ENCODE results near the gene RIPK1. TPM values are rescaled to one million over a fixed set of nuclear protein-coding genes. Genes with fewer than 3 reads are reported as not detected.
"Not testable (repeated sequence)": the region's sequence is repeated elsewhere in the genome, so short reads cannot be mapped to it uniquely, and the experiment has no call there.

Gene RIPK1
- total RNA-seq, 1 donor from 2014 or later: 14.7 TPM

DNA sequence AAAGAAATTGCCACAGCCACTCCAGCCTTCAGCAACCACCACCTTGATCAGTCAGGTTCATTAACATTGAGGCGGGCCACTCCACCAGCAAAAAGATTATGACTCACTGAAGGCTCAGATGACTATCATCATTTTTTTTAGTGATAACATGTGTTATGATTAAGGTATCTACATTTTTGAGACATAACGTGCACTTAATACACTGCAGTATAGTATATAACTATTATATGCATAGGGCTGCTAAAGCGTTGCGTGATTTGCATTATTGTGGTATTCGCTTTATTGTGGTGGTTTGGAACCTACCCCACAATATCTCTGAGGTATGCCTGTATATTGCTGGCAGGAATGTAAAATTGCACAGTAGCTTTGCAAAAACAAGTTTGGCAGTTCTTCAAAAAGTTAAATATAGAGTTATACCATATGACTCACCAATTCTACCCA lies 6.8 kb upstream of the RIPK1 start:
- Mint-ChIP-seq H3K9me3 (no peaks in the 10 kb centered on the region), H3K36me3 (no peaks in the 10 kb centered on the region), H3K27me3 (peaks cover 26% of the 10 kb centered on the region), H3K4me1 (ENCODE audit: unreplicated experiment) (peaks cover 7% of the 10 kb centered on the region), H3K27ac (no peak overlapping the region), H3K4me3 (no peak overlapping the region)
- TF ChIP-seq, protein P1, sequence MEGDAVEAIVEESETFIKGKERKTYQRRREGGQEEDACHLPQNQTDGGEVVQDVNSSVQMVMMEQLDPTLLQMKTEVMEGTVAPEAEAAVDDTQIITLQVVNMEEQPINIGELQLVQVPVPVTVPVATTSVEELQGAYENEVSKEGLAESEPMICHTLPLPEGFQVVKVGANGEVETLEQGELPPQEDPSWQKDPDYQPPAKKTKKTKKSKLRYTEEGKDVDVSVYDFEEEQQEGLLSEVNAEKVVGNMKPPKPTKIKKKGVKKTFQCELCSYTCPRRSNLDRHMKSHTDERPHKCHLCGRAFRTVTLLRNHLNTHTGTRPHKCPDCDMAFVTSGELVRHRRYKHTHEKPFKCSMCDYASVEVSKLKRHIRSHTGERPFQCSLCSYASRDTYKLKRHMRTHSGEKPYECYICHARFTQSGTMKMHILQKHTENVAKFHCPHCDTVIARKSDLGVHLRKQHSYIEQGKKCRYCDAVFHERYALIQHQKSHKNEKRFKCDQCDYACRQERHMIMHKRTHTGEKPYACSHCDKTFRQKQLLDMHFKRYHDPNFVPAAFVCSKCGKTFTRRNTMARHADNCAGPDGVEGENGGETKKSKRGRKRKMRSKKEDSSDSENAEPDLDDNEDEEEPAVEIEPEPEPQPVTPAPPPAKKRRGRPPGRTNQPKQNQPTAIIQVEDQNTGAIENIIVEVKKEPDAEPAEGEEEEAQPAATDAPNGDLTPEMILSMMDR (conservative IDR thresholded peaks at IDR 0.05): no peak
- no peak for DNase-seq (ENCODE audit: extremely low spot score, unreplicated experiment)

DNA sequence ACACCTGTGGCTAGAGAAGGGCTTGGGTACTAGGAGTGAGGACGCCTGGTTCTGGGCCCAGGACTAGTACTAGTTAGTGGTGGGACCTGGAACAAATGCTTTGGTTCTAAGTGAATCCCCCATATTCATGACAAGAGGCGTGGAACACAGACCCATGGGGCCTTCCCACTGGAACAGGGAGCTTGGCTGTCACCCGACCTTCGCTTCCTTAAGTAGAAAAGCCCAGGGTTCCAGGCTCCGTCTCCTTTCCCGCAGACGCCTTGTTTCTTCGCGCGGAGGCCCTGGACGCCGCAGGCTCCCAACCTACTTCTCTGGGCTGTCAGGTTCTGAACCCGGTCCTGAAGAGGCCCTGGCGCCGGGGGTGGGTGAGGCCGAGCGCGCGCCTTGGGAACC lies 5.0 kb upstream of the RIPK1 start:
- H3K9me3 Mint-ChIP-seq; H3K4me1 Mint-ChIP-seq (ENCODE audit: unreplicated experiment); H3K36me3 Mint-ChIP-seq; H3K27ac Mint-ChIP-seq; DNase-seq (ENCODE audit: extremely low spot score, unreplicated experiment): not testable (repeated sequence)
- Mint-ChIP-seq H3K27me3 (peaks cover 18% of the 10 kb centered on the region), H3K4me3 (peak overlapping the region; percentile 80)

DNA sequence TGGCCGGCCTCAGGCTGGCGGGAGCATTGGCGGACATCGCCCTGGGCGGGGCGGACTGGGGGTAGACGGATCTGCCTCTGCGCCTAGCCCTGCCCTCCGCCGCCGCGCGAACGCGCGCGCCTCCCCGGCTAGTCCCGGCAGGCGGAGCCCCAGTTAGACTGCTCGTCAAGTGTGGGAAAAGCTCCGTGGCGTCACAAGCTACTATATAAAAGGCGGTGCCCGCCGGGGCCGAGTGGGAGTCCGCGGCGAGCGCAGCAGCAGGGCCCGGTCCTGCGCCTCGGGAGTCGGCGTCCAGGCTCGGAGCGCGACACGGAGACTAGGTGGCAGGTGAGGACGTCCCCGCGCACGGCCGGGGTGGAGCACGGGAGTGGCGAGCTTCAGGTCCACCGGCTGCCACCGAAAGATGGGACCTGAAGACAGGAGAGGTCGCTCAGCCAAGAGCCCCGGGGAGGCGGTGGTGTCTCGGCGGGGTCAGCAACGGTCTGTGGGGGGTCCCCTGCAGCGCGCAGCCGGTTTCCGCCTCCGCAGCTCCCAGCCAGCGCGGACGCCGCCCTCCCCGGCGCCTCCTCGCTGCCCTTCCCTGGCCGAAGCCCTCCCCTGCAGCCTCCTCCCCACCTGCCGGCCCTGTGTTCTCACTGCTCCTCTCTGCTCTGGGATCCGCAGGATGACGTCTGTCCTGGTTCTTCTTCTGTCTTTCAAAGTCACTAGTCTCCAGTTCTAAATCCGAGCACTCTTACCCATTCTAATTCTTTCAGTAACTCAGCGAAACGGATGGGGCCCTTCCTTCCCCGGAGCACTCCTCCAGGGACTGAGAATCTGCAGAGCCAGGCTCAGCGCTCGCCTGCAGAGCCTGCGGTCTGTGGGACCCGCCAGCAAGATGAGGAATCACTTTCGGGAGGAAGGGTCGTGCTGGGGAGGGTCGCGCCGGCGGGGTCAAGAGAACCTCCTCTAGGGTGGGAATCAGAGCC lies 4.3 kb upstream of the RIPK1 start:
- Mint-ChIP-seq H3K27me3 (peaks cover 11% of the 10 kb centered on the region), H3K9me3 (no peaks in the 10 kb centered on the region), H3K36me3 (no peaks in the 10 kb centered on the region), H3K27ac (peak overlapping the region; percentile 88), H3K4me1 (ENCODE audit: unreplicated experiment) (peaks cover 10% of the 10 kb centered on the region), H3K4me3 (peak overlapping the region; percentile 95)
- DNase-seq (ENCODE audit: extremely low spot score, unreplicated experiment): peak; percentile 89
- TF ChIP-seq, protein P1 (conservative IDR thresholded peaks at IDR 0.05): peak; percentile 21

DNA sequence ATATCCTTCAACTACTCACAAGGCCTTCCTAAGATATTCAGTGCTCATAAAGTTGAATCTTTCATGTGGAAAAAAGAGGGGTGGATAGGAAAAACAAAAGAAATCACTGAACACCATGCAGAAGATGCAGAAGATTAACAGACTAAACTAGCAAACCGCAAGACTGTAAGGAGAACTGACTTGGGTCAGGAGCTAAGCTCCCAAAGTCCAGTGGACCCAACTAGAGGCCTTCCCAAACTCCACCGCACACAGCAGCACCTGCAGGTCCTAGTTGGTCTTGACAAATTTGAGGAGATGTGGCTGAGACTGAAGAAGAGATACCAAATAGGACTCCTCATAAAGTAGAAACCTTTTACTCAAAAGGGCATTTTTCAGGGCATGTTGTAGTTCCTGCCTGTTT lies 3.3 kb downstream of the RIPK1 start:
- H3K4me1 Mint-ChIP-seq (ENCODE audit: unreplicated experiment): peaks cover 7% of the 10 kb centered on the region
- TF ChIP-seq, protein P1 (conservative IDR thresholded peaks at IDR 0.05): no peak
- H3K27me3 Mint-ChIP-seq: no peaks in the 10 kb centered on the region
- no peak overlapping the region for H3K4me3 Mint-ChIP-seq
- no peaks in the 10 kb centered on the region for H3K9me3 Mint-ChIP-seq
- DNase-seq (ENCODE audit: extremely low spot score, unreplicated experiment): no peak
- peaks cover 9% of the 10 kb centered on the region for H3K36me3 Mint-ChIP-seq
- no peak overlapping the region for H3K27ac Mint-ChIP-seq

DNA sequence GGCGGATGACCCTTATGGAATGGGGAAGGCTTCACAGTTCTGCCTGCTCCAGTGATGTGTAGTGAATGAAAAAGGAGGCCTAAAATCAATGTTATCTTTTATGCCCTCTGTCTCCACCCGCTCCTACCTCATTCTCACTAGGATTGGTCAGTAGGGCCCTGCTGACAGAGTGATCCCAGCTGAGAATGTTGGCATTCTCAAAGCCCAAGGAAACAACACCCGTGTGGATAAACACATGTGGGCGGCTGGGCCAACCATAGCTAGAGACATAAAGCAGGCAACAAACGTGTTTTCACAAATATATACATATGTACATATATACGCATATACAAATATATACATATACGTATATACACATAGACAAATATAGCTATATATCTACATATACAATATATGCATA lies 4.5 kb downstream of the RIPK1 start:
- Mint-ChIP-seq H3K27me3 (no peaks in the 10 kb centered on the region), H3K27ac (no peak overlapping the region), H3K9me3 (no peaks in the 10 kb centered on the region), H3K4me1 (ENCODE audit: unreplicated experiment) (peaks cover 7% of the 10 kb centered on the region), H3K36me3 (peaks cover 20% of the 10 kb centered on the region), H3K4me3 (no peak overlapping the region)
- TF ChIP-seq, protein P1 (conservative IDR thresholded peaks at IDR 0.05): no peak
- DNase-seq (ENCODE audit: extremely low spot score, unreplicated experiment): no peak

DNA sequence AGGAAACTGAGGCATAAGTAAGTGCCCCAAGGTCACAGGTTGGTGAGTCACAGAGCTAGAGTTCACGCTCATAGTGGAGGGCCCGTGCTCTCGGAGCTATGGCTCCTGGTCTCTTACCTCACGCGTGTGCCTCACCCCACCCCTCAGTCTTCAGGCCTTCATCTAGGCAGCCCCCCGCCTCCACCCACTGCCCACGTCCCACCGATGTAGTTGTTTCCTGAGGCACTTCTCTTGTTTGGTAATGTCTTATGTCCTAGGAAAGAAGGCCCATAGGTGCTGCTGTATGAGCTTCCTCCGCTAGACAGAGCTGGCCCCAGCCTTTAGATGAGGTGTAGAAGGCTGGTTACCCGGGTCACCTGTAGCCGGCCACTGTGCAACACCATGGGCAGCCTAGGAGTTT lies 5.1 kb downstream of the RIPK1 start:
- TF ChIP-seq, protein P1 (conservative IDR thresholded peaks at IDR 0.05): no peak
- Mint-ChIP-seq H3K9me3 (no peaks in the 10 kb centered on the region), H3K4me3 (no peak overlapping the region), H3K27ac (no peak overlapping the region), H3K36me3 (peaks cover 23% of the 10 kb centered on the region), H3K4me1 (ENCODE audit: unreplicated experiment) (peaks cover 4% of the 10 kb centered on the region), H3K27me3 (no peaks in the 10 kb centered on the region)
- DNase-seq (ENCODE audit: extremely low spot score, unreplicated experiment): no peak
